Omental fat pad (tissue), 4 donors: ENCODE results near the gene VPS37D. TPM values are rescaled to one million over a fixed set of nuclear protein-coding genes. Genes with fewer than 3 reads are reported as not detected.
A peak's percentile ranks its signal among the peaks of the same experiment; 100 is the strongest.

Experiments used
- ATAC-seq: fragments of 150-250 bp; one replicate; pipeline ENCODE4 v1.9.1; 2016; ENCODE audit warnings: mild to moderate bottlenecking, moderate library complexity; ENCODE audit not compliant: low FRiP score
- DNase-seq: peaks from one replicate; pipeline ENCODE4 v3.0.0-alpha.2; 2019; ENCODE audit warnings: low spot score
- total RNA-seq, 4 donors: library from RNA; depleted of rRNA; stranded (reverse); fragments of >200 nt; gene quantifications; one replicate each; pipeline ENCODE4 v1.1.0, GENCODE V29; 2016
- TF ChIP-seq, protein P1 (sequence below), 3 donors: fragments of 450-650 bp; IDR thresholded peaks; one replicate each; pipeline ENCODE4 v1.5.1; 2016 to 2017; ENCODE audit warnings: antibody characterized with exemption in 3 of 3, mild to moderate bottlenecking in 3 of 3, moderate library complexity in 2 of 3

VPS37D gene
- total RNA-seq, 4 donors from 2014 or later: 0.28 to 1.5 (median 1.1) TPM; not detected in 1

DNA sequence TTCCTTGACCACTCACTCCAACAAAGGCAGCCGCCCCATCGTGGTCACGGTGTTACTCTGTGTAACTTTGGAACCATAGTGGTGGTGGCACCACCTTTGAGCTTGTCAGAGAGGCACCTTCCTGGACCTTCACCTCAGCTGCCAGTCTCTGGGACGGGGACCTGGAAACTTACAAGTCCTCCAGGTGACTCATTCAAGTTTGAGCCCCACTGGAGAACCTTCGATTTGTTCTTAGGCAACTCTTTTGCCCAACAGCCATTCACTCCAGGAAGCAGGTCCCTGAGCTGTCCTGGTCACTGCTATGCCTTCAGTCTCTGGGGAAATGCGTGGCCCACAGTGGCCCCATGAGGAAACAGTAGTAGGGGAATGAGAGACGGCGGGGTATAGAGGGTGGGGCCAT, 34.6 kb downstream of the VPS37D start:
- TF ChIP-seq, protein P1, sequence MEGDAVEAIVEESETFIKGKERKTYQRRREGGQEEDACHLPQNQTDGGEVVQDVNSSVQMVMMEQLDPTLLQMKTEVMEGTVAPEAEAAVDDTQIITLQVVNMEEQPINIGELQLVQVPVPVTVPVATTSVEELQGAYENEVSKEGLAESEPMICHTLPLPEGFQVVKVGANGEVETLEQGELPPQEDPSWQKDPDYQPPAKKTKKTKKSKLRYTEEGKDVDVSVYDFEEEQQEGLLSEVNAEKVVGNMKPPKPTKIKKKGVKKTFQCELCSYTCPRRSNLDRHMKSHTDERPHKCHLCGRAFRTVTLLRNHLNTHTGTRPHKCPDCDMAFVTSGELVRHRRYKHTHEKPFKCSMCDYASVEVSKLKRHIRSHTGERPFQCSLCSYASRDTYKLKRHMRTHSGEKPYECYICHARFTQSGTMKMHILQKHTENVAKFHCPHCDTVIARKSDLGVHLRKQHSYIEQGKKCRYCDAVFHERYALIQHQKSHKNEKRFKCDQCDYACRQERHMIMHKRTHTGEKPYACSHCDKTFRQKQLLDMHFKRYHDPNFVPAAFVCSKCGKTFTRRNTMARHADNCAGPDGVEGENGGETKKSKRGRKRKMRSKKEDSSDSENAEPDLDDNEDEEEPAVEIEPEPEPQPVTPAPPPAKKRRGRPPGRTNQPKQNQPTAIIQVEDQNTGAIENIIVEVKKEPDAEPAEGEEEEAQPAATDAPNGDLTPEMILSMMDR (IDR thresholded peaks at IDR 0.05): no peak
- DNase-seq (no peak), ATAC-seq (no peak)

DNA sequence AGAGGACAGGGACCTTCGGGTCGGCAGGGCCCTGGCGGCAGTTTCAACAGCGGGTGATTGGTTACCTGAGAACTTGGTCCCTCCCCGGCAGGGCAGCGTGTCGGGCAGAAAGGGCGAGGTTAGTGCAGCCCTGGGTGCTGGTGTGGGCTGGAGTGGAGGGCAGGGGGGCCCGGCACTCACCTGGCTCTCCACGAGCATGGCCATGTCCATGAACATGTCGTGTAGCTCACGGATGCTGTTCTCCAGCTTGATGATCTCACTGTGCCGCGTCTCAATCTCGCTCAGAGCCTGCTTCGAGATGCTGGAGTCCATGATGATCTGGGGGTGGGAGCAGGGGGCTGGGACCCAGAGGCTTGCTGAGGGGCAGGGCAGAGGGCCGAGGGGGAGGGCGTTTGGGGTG, 35.0 kb downstream of the VPS37D start:
- TF ChIP-seq, protein P1 (IDR thresholded peaks at IDR 0.05): no peak
- ATAC-seq (no peak), DNase-seq (no peak)

DNA sequence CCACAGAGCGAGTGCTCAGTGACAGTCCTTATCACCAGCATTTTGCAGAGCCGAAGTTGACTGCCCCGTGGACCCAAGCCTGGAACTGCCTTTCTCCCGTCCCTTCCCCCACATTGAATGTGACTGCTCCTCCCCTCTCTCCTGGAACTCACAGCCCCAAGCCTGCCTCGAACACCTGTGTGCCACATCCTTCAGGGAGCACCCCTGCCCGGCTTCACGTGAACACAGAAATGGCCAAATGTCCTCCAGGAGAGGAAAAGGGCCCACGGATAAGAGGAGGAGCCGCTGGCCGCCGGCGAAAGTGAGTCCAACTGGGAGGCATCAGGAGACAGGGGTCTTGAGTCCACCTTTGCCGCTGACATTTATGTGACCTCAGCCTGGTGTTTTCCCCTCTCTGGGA, 35.6 kb downstream of the VPS37D start:
- TF ChIP-seq, protein P1 (IDR thresholded peaks at IDR 0.05): no peak
- ATAC-seq: no peak
- DNase-seq: no peak

DNA sequence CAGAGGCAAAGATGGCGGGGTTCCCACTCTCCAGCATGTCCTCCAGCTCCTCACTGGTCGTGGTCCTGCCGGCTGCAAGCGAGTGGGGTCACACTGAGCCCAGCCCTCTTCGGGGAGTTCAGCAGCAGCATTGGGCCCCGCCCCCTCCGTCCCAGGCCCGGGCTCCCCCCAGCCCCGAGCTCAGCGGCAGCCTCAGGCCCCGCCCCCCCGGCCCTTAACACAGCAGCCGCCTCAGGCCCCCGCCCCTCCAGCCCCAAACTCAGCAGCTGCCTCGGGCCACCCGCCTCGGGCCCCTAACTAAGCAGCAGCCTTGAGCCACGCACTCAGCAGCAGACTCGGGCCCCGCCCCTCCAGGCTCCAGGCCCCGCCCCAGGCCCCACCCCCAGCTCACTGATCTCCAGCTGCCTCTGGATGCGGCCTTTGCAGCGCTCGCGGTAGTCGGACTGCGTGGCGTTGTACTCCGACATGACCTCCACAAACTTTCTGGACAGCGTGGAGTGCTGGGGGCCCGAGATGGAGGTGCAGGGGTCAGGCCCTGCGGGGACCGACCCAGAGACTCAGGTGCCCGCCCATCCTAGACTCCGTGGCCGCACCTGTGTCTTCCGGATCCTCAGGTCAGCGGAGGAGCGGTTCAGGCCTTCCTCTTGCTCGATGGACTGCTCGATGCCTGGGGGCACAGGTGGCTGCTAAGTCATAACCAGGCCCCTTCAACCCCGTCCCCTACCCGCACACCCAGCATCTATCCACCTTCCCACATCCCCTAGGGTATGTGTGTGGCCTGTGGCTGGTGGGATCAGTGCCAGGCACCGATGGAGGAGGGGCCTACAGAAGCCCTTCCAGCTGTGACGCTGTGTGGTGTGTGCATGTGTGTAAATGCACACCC, 36.4 kb downstream of the VPS37D start:
- no peak for DNase-seq
- peak; percentile 16 for ATAC-seq
- TF ChIP-seq, protein P1 (IDR thresholded peaks at IDR 0.05): no peak

DNA sequence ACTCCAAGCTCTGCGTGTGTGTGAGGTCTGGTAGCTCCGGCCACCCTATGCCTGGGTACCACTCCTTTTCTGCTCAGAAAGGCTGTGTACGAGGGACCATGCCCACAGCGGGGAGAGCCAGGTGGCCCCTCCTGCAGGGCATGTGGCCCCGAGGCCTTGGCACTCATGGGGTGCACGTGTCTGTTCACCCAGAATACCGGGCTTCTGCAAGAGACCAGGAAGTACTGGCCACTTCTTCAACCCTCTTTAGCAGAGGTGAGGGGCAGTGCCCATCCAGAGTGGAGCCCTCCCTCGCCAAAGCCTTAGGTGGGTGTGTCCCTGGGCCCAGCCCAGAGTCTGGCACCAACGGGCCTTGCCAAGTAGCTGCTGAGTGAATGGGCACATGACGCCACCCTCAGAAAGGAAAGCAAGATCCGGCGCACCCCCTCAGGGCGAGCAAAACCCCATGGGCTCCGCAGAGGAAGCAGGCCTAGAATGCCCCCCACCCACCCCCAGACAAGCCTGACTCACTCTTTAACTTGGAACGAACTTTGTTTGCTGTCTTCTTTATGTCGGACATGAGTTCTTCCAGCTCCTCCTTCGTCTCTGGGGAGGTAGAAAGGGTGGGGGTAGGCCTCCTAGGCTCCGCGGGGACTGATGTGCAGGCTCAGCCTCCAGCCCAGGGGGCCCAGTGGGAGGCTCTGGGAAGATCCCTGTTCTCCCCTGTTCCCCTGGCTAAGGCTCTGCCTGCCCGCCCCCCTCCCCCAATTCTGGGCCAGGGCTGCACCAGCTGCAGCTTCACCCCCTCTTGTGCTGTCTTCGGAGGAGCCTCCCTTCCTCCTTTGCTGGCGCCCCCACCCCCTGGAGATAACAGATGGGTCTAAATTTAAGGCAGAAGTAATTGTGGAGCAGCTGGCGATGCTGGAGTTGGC, 37.3 kb downstream of the VPS37D start:
- no peak for DNase-seq
- TF ChIP-seq, protein P1 (IDR thresholded peaks at IDR 0.05): no peak
- peak; percentile 25 for ATAC-seq

DNA sequence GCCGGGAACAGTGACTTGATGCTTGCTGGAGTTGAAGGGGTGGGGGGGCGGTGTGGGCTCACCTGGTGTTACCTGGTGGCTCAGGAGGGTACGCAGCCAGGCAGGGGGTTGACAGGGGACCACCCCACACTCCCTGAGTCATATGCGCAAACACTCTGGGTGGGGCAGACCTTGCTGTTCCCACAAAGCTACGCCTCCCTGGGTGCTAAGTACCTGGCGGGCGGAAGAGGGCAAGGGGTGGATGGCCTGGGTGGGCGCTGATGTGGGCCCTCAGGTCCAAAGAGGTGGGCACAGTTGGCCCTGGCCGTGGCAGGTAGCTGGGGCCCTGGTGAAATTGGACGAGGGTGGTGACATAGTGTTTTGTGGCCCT, 37.9 kb downstream of the VPS37D start:
- ATAC-seq (no peak), DNase-seq (no peak)
- TF ChIP-seq, protein P1 (IDR thresholded peaks at IDR 0.05): no peak
